Measurements from ENCODE around the gene SDHC. TPM values are rescaled to one million over a fixed set of nuclear protein-coding genes. Genes with fewer than 3 reads are reported as not detected.

The SDHC gene
- polyA plus RNA-seq, 1 of the 3 experiments (the other 2 are of a cell fraction): 195 TPM

GRCh38 chr1:161357073-161357472, 42.9 kb downstream of the SDHC start:
- no peaks in the 10 kb centered on the region; the same call in 1 of the 2 replicates for H3K79me2 ChIP-seq (ENCODE audit: insufficient read depth)
- no peaks in the 10 kb centered on the region for H3K9me2 ChIP-seq
- no peaks in the 10 kb centered on the region for H3K9me3 ChIP-seq
- H3K36me3 ChIP-seq (replicated peaks in 1 of 2; ENCODE audit: control insufficient read depth in 1 of 2, insufficient read depth in 2 of 2, low read length in 1 of 2): peaks cover 0 to 16% of the 10 kb centered on the region in 2 experiments
- H4K20me1 ChIP-seq (ENCODE audit: insufficient read depth): no peaks in the 10 kb centered on the region
- no peak overlapping the region for H3K4me3 ChIP-seq (ENCODE audit: low read depth in 2 of 2, low read length in 1 of 2)
- H3K27me3 ChIP-seq (ENCODE audit: insufficient read depth): no peaks in the 10 kb centered on the region
- CTCF ChIA-PET: interaction anchor here (1.0 to 2.0 kb wide), 3 partner anchors 17 to 42 kb away, joined by 3 to 7 read pairs (median 4); partner anchors contain the start of gene SDHC
- DNase-seq: no peak
- no peak overlapping the region for H2AFZ ChIP-seq (ENCODE audit: low read depth)
- no peak overlapping the region for H3K9ac ChIP-seq
- POLR2A ChIA-PET: no interaction called here
- TF ChIP-seq NFIC (IDR thresholded peaks at IDR 0.05; ENCODE audit: borderline replicate concordance): no peak
- no peak for TF ChIP-seq SMC3 (IDR thresholded peaks at IDR 0.05; ENCODE audit: low read depth, low read length)
- TF ChIP-seq MXI1 (IDR thresholded peaks at IDR 0.05; ENCODE audit: low read depth, low read length): no peak
- no peak for TF ChIP-seq EP300 (IDR thresholded peaks at IDR 0.05; ENCODE audit: borderline replicate concordance in 1 of 2, low read depth in 1 of 2, low read length in 1 of 2)
- no peak for TF ChIP-seq PBX3 (IDR thresholded peaks at IDR 0.05)
- no peak for TF ChIP-seq GATA2 (CRISPR knock-in tag; IDR thresholded peaks at IDR 0.05)
- no peak for TF ChIP-seq FOXJ3 (CRISPR knock-in tag; IDR thresholded peaks at IDR 0.05)
- no peak for TF ChIP-seq EZH2phosphoT487 (IDR thresholded peaks at IDR 0.05; ENCODE audit: borderline replicate concordance, low read depth)
- TF ChIP-seq USF2 (IDR thresholded peaks at IDR 0.05; ENCODE audit: borderline replicate concordance, low read depth, low read length): no peak
- TF ChIP-seq TAF1 (IDR thresholded peaks at IDR 0.05; ENCODE audit: borderline replicate concordance, low read depth, low read length): no peak
- TF ChIP-seq YY1 (IDR thresholded peaks at IDR 0.05; ENCODE audit: low read depth): no peak
- no peak overlapping the region for H3K4me2 ChIP-seq
- H3F3A ChIP-seq (replicated peaks; ENCODE audit: insufficient read depth): no peaks in the 10 kb centered on the region
- WGBS (ENCODE audit: low lambda C conversion rate): over 99% methylated on average over 8 of the region's 8 CpGs
- H3K4me1 ChIP-seq (ENCODE audit: control insufficient read depth in 1 of 2, insufficient read depth in 2 of 2, low read depth in 1 of 2, low read length in 1 of 2): no peaks in the 10 kb centered on the region
- H3K27ac ChIP-seq (ENCODE audit: low read depth in 2 of 2, low read length in 1 of 2): no peak overlapping the region

- TF ChIP-seq RAD21 (IDR thresholded peaks at IDR 0.05; ENCODE audit: low read length) (no peak), REST (IDR thresholded peaks at IDR 0.05; ENCODE audit: low read depth, low read length) (no peak), USF1 (IDR thresholded peaks at IDR 0.05; ENCODE audit: borderline replicate concordance, low read depth) (no peak), CHD2 (IDR thresholded peaks at IDR 0.05; ENCODE audit: low read length, partially characterized antibody) (no peak)
- no peaks in the 10 kb centered on the region for H4K20me1 ChIP-seq (ENCODE audit: insufficient read depth)
- H2AFZ ChIP-seq (ENCODE audit: low read depth): no peak overlapping the region
- H3K9ac ChIP-seq: no peak overlapping the region
- ChIA-PET CTCF (interaction anchor here (0.7 to 1.1 kb wide), 3 partner anchors 15 to 134 kb away, joined by 3 read pairs; partner anchors contain the start of gene TOMM40L), POLR2A (no interaction called here)
- no peaks in the 10 kb centered on the region for H3K9me2 ChIP-seq
- H3K4me1 ChIP-seq (ENCODE audit: control insufficient read depth in 1 of 2, insufficient read depth in 2 of 2, low read depth in 1 of 2, low read length in 1 of 2): no peaks in the 10 kb centered on the region
- no peak overlapping the region for H3K4me2 ChIP-seq
- no peak overlapping the region for H3K4me3 ChIP-seq (ENCODE audit: low read depth in 2 of 2, low read length in 1 of 2)
- peak overlapping the region in 1 of 2 experiments; percentile 1; a peak in 1 of 4 replicates for H3K27ac ChIP-seq (ENCODE audit: low read depth in 2 of 2, low read length in 1 of 2)
- no peaks in the 10 kb centered on the region for H3K79me2 ChIP-seq (ENCODE audit: insufficient read depth)
- H3K9me3 ChIP-seq: no peaks in the 10 kb centered on the region
- H3K36me3 ChIP-seq (replicated peaks in 1 of 2; ENCODE audit: control insufficient read depth in 1 of 2, insufficient read depth in 2 of 2, low read length in 1 of 2): peaks cover 11 to 23% of the 10 kb centered on the region in 2 experiments
- H3F3A ChIP-seq (replicated peaks; ENCODE audit: insufficient read depth): no peaks in the 10 kb centered on the region
- peak; percentile 30 for DNase-seq
- no peaks in the 10 kb centered on the region for H3K27me3 ChIP-seq (ENCODE audit: insufficient read depth)
These were observed 45.1 kb downstream of the SDHC start for GRCh38 chr1:161359291-161359690.

Measured in SK-N-SH (cell line).